WTC11 (cell line): ENCODE data around the gene RIBC1.

Experiments used
- ATF2 ChIP-seq: sonication (generic); formaldehyde crosslinking; IDR thresholded peaks from 2 replicates; pipeline ENCODE4 v1.8.1; 2022; ENCODE audit warnings: low read depth, missing genetic modification reagents, borderline replicate concordance
- CTCF ChIP-seq: fragments of 200-600 bp; IDR thresholded peaks from 2 replicates; pipeline ENCODE4 v1.8.0; 2022; ENCODE audit warnings: antibody characterized with exemption
- FOXJ3 ChIP-seq: sonication (generic); formaldehyde crosslinking; IDR thresholded peaks from 2 replicates; pipeline ENCODE4 v1.9.0; 2021; ENCODE audit warnings: missing genetic modification reagents, mild to moderate bottlenecking, borderline replicate concordance

GRCh38 chrX:53376888-53377287, 45.8 kb upstream of the RIBC1 start:
- no peak for TF ChIP-seq CTCF
- no peak for TF ChIP-seq FOXJ3 (CRISPR knock-in tag)
- TF ChIP-seq ATF2, result no peak
